Endothelial cell of umbilical vein (primary cell): ENCODE data around the gene TGFBR3. TPM values are rescaled to one million over a fixed set of nuclear protein-coding genes. Genes with fewer than 3 reads are reported as not detected.

Source experiments
- BruUV-seq: library from RNA; stranded (reverse); fragments of 400-500 nt; replicated peaks from 2 replicates; lab custom pipeline; 2021; lab: Mats Ljungman, UMichigan
- CTCF ChIA-PET: fragments of 300-600, 350-600 bp; sonication (Branson Sonifier 250); formaldehyde crosslinking; loops from one replicate; lab custom pipeline; 2021; ENCODE audit warnings: antibody characterized with exemption, inconsistent platforms; lab: Charles Lee
- POLR2A ChIA-PET: fragments of 300-600, 350-600 bp; sonication (Branson Sonifier 250); formaldehyde crosslinking; loops from one replicate; lab custom pipeline; 2021; ENCODE audit warnings: antibody characterized with exemption, inconsistent platforms; lab: Charles Lee
- DNase-seq: peaks from one replicate; pipeline ENCODE4 v3.0.0-alpha.2; 2011; ENCODE audit warnings: low read depth, low spot score
- FAIRE-seq: peaks from 2 replicates; lab custom pipeline; 2011; peaks lifted over from hg19 to GRCh38; lab: Jason Lieb, UNC
- H2AFZ ChIP-seq: 2 replicates; pipeline ENCODE4 v1.6.0; 2012; ENCODE audit warnings: low read depth, low read length, control low read depth, inconsistent platforms
- H3K27ac ChIP-seq: 2 replicates; pipeline ENCODE4 v1.5.1; 2011; ENCODE audit warnings: low read depth, mild to moderate bottlenecking, control low read depth, low read length, moderate library complexity; ENCODE audit not compliant: insufficient read depth
- H3K27me3 ChIP-seq, 2 experiments: 2 replicates each; pipeline versions ENCODE4 v1.6.0 to v1.6.1; 2011; ENCODE audit warnings: low read length in 2 of 2, mixed read lengths in 1 of 2; ENCODE audit not compliant: control insufficient read depth in 2 of 2, insufficient read depth in 2 of 2
- H3K36me3 ChIP-seq, 2 experiments: 2 replicates in 1 of 2; 3 replicates in 1 of 2; pipeline ENCODE4 v1.5.1; 2011; ENCODE audit warnings: low read length in 2 of 2, mild to moderate bottlenecking in 1 of 2, moderate library complexity in 1 of 2; ENCODE audit not compliant: control insufficient read depth in 2 of 2, insufficient read depth in 2 of 2; ENCODE audit errors: extremely low read depth in 1 of 2
- H3K4me1 ChIP-seq: 3 replicates; pipeline ENCODE4 v1.5.1; 2011; ENCODE audit warnings: mild to moderate bottlenecking, low read length; ENCODE audit not compliant: control insufficient read depth, insufficient read depth; ENCODE audit errors: extremely low read depth
- H3K4me2 ChIP-seq: 2 replicates; pipeline ENCODE4 v1.6.1; 2011; ENCODE audit warnings: low read length, control low read depth, mixed read lengths; ENCODE audit not compliant: insufficient read depth
- H3K4me3 ChIP-seq, 3 experiments: fragments of 200-600 bp in 1 of 3; sonication (generic), shearing (Covaris generic) in 1 of 3; replicated peaks in 1 of 3; 2 replicates each; pipeline ENCODE4 v1.5.1; 2011 to 2016; ENCODE audit warnings: control low read depth in 3 of 3, low read length in 3 of 3, mild to moderate bottlenecking in 2 of 3, inconsistent platforms in 1 of 3, low read depth in 1 of 3, moderate library complexity in 1 of 3; ENCODE audit not compliant: insufficient read depth in 1 of 3
- H3K79me2 ChIP-seq: 2 replicates; pipeline ENCODE4 v1.6.0; 2012; ENCODE audit warnings: low read length, inconsistent platforms; ENCODE audit not compliant: control insufficient read depth, insufficient read depth
- H3K9ac ChIP-seq: replicated peaks from 2 replicates; pipeline ENCODE3; 2011; ENCODE audit warnings: low read length, control low read depth; ENCODE audit not compliant: insufficient read depth; ENCODE audit errors: extremely low read depth
- H3K9me1 ChIP-seq: replicated peaks from 3 replicates; pipeline ENCODE4 v1.6.0; 2011; ENCODE audit warnings: mild to moderate bottlenecking, low read length; ENCODE audit not compliant: control insufficient read depth, insufficient read depth; ENCODE audit errors: extremely low read depth
- H3K9me3 ChIP-seq: replicated peaks from 2 replicates; pipeline ENCODE4 v1.5.1; 2012; ENCODE audit warnings: low read length, inconsistent platforms; ENCODE audit not compliant: control insufficient read depth, insufficient read depth
- H4K20me1 ChIP-seq: replicated peaks from 2 replicates; pipeline ENCODE3; 2011; ENCODE audit warnings: mild to moderate bottlenecking, low read length; ENCODE audit not compliant: control insufficient read depth, insufficient read depth; ENCODE audit errors: extremely low read depth
- CTCF ChIP-seq, 2 donors: IDR thresholded peaks; 1 replicate in 1 of 2; 2 replicates in 1 of 2; pipeline ENCODE4 v1.5.1; 2011; ENCODE audit warnings: low read length in 2 of 2, mild to moderate bottlenecking in 2 of 2, moderate library complexity in 2 of 2, control low read depth in 1 of 2, inconsistent platforms in 1 of 2, low read depth in 1 of 2; ENCODE audit not compliant: insufficient read depth in 1 of 2; ENCODE audit errors: extremely low read depth in 1 of 2
- EZH2 ChIP-seq: IDR thresholded peaks from 2 replicates; pipeline ENCODE4 v1.6.1; 2012; ENCODE audit warnings: borderline replicate concordance, low read depth, mild to moderate bottlenecking, moderate library complexity, low read length, inconsistent platforms; ENCODE audit not compliant: severe bottlenecking
- FOS ChIP-seq: IDR thresholded peaks from 2 replicates; pipeline ENCODE4 v1.6.1; 2011; ENCODE audit warnings: mild to moderate bottlenecking, low read length, moderate library complexity, borderline replicate concordance; ENCODE audit not compliant: insufficient read depth
- GATA2 ChIP-seq: IDR thresholded peaks from 2 replicates; pipeline ENCODE4 v1.7.0; 2011; ENCODE audit warnings: low read depth, mild to moderate bottlenecking, moderate library complexity, mixed read lengths, low read length; ENCODE audit not compliant: insufficient read length, insufficient read depth
- JUN ChIP-seq: IDR thresholded peaks from 2 replicates; pipeline ENCODE4 v1.6.1; 2011; ENCODE audit warnings: borderline replicate concordance, low read depth; ENCODE audit not compliant: insufficient read length, insufficient read depth
- MYC ChIP-seq: IDR thresholded peaks from one replicate; pipeline ENCODE4 v1.6.1; 2011; ENCODE audit warnings: mild to moderate bottlenecking, low read depth, low read length
- POLR2A ChIP-seq: IDR thresholded peaks from 2 replicates; pipeline ENCODE4 v1.6.1; 2012; ENCODE audit warnings: low read depth, mild to moderate bottlenecking, control low read depth, low read length
- POLR2AphosphoS5 ChIP-seq: IDR thresholded peaks from 2 replicates; pipeline ENCODE4 v1.6.1; 2012; ENCODE audit warnings: low read depth, mild to moderate bottlenecking, control low read depth, low read length, moderate library complexity; ENCODE audit not compliant: insufficient read depth
- dilution Hi-C: fragments of 300-500 bp; cut with MboI; formaldehyde crosslinking; loops from one replicate; pipeline ENCODE4 v1.15.0; 2019; ENCODE audit warnings: low sequenced_read_pairs; ENCODE audit not compliant: extremely low pct_ligation_motif_present
- intact Hi-C: fragments of 100-400 bp; cut with micrococcal nuclease; formaldehyde crosslinking; loops from one replicate; pipeline ENCODE4 v1.10.0; 2022
- polyA plus RNA-seq, 4 experiments: library from polyadenylated mRNA; depleted of rRNA in 3 of 4; stranded (reverse) in 3 of 4; unstranded in 1 of 4; fragments of >200 nt; gene quantifications; 2 replicates each; pipeline versions ENCODE4 v1.2.1 to v1.2.3, GENCODE V29; 2011 to 2012; ENCODE audit warnings: missing spikeins in 1 of 4
- total RNA-seq: library from RNA; stranded (reverse); gene quantifications from 2 replicates; pipeline ENCODE4 v1.2.3, GENCODE V29; 2021
- TF ChIP-seq, protein P1 (sequence below): IDR thresholded peaks from 2 replicates; pipeline ENCODE4 v1.6.1; 2011; ENCODE audit not compliant: insufficient read depth, insufficient read length

Gene TGFBR3
- total and polyA plus RNA-seq, 2 donors (not counting 3 experiments of a cell fraction or from before 2014, with no cell fraction given): 8.0 to 13.4 TPM

- TF ChIP-seq JUN: no peak
- TF ChIP-seq FOS: no peak
- no peak for TF ChIP-seq GATA2
- TF ChIP-seq MYC: no peak
- TF ChIP-seq EZH2: no peak
- TF ChIP-seq CTCF (IDR thresholded peaks at IDR 0.05; ENCODE audit: extremely low read depth in 1 of 2, insufficient read depth in 1 of 2, low read depth in 1 of 2, low read length in 2 of 2): no peak
- TF ChIP-seq POLR2A: no peak
- TF ChIP-seq POLR2AphosphoS5: no peak
- TF ChIP-seq, protein P1, sequence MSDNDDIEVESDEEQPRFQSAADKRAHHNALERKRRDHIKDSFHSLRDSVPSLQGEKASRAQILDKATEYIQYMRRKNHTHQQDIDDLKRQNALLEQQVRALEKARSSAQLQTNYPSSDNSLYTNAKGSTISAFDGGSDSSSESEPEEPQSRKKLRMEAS: no peak
- Histone ChIP-seq H3K79me2 (no peaks in the 10 kb centered on the region), H3K4me3 (no peak overlapping the region), H3K4me2 (no peak overlapping the region), H3K9me1 (no peaks in the 10 kb centered on the region), H3K9ac (no peak overlapping the region), H3K36me3 (peaks cover 0 to 2% of the 10 kb centered on the region in 2 experiments), H3K27ac (no peak overlapping the region), H2AFZ (no peak overlapping the region), H3K4me1 (peaks cover 5% of the 10 kb centered on the region), H3K9me3 (no peaks in the 10 kb centered on the region), H3K27me3 (no peaks in the 10 kb centered on the region), H4K20me1 (no peaks in the 10 kb centered on the region)
- intact Hi-C loops: no loop called here
- ChIA-PET CTCF (interaction anchor here (0.8 to 1.5 kb wide), 4 partner anchors 11 to 285 kb away, joined by 3 to 5 read pairs (median 3); no protein-coding TSS in a partner anchor), POLR2A (no interaction called here)
- no TSS peak for BruUV-seq
- no peak for DNase-seq
- dilution Hi-C loops: no loop called here
- FAIRE-seq: no peak
Observed at GRCh38 chr1:91796390-91796654, 89.6 kb downstream of the TGFBR3 start.
